Suppressor macrophage treated with lipopolysaccharide for 1 hour (primary cell): ENCODE measurements around the gene RFT1.

Experiments used
- DNase-seq, 3 donors: peaks; one replicate each; pipeline ENCODE4 v3.0.0-alpha.2; 2020 to 2022

Gene RFT1

DNA sequence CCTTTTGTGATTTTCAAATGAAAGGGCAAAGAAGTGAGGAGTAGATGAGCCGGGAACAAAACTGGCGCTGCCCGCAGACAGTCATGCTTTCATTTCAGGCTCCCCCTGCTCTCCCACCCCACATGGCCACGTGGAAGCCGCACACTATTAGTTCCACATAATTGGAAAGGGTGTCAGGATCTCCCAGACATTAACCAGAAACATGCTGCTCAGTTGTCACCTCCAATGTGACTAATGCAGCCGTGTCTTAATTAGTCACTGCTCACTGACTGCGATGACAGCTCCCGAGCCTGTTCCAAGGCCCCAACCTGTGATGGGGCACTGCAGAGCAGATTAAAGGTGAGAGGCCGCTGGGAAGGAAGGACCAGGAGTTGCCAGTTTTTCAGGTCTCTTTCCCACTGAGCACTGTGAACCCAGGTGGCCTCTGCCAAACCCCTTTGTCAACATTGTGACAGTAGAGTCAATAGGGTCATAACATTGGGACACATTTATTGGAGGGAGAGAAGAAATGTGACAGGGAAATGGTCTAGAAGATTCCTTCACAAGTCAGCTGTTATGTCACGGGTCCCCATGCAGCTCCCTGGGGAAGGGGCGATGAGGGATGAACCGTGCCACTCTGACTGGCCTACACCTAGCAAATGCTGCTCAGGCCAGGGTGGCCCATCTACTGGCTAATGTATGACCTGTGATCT, 45.8 kb downstream of the RFT1 start:
- no peak for DNase-seq

DNA sequence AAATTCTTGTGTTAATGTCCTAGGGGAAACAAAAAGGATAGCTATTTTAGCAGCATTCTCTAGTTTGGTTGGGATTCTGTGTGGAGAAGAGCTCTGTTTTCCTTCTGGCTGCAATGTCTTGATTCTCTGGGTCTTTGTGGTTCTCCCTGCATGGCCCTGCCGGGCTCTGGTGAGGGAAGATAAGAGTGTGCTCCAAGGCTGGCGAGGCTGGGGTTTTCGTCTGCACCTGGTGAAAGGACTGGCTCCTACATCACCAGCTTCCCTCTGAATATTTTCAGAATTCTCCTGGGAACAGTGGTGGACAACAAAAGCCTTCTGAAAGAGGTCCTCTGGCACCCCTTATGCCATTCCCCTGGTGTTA, 46.3 kb downstream of the RFT1 start:
- no peak for DNase-seq

DNA sequence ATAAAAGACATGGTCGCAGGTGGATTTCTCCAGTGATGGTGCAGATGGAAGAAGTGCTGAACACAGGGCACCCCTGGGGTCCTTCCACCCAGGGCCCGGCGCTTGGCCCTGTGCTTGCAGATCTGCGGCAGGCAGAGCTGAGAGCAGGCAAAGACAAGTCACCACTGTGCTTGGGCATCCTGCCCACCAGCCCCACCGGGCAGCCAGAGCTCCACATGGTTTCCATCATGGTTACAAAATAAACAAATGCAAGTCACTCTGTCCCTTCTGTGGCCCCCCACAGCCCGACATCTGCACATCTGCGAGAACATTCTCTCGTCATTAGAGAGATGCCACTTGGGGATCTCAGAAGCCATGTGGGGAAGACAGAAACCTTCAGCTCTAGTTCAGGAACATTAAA, 46.7 kb downstream of the RFT1 start:
- DNase-seq = no peak

DNA sequence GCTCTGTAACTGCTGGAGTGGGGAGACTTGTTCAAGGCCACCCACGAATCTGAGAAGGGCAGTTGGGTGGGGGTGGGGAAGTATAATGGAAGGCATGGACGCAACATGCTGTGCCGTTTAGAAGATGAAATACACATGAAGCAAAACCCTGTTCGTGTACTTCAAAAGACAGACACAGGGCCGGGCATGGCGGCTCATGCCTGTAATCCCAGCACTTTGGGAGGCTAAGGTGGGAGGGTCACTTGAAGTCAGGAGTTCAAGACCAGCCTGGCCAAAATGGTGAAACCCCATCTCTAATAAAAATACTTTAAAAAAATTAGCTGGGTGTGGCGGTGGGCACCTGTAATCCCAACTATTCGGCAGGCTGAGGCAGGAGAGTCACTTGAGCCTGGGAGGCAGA, 47.5 kb downstream of the RFT1 start:
- no peak for DNase-seq

DNA sequence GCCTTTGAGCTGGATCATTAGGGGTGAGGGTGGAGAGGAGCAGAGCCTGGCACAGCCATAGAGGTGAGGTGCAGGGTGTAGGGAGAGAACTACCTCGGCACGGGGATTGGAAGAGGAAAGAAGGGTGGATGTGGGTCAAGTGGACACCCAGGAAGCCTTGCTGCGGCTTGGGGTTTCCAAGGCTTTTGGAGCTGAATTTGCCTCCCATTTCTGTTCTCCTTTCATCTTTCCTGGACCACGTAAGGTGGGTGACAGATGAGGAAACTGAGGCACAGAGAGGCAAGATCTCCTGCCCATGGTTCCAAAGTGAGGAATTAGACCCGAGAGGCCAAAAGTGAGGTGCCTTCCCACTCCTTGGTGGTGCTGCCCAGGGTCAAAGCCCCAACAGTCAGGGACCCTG, 48.9 kb downstream of the RFT1 start:
- DNase-seq = no peak

DNA sequence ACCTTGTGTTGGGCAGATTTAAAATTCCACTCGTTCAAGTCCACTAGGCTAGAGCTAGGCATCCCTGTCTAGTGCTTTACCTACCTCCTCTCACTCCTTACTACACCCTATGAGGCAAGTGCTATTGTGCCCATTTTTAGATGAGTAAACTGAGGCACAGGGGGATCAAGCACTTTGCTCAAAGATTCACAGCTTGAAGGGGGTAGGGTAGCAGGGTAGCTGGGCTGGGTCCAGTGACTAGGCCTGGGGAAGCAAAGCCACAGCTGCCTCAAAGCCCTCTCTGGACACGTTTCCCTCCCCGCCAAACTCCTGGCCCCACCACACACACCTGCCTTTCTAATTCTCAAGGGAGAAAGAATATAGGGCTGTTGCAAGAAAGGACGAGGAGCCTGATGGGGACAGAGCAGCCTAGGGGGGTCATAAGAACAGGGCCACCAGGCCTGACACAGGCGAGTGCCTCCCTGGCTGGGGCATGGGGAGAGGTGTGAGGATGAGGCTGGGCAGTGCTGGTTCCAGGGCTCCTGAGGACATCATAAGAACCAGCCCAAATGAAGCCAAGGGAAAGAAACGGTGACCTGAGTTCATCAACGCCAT, 49.5 kb downstream of the RFT1 start:
- no peak for DNase-seq

DNA sequence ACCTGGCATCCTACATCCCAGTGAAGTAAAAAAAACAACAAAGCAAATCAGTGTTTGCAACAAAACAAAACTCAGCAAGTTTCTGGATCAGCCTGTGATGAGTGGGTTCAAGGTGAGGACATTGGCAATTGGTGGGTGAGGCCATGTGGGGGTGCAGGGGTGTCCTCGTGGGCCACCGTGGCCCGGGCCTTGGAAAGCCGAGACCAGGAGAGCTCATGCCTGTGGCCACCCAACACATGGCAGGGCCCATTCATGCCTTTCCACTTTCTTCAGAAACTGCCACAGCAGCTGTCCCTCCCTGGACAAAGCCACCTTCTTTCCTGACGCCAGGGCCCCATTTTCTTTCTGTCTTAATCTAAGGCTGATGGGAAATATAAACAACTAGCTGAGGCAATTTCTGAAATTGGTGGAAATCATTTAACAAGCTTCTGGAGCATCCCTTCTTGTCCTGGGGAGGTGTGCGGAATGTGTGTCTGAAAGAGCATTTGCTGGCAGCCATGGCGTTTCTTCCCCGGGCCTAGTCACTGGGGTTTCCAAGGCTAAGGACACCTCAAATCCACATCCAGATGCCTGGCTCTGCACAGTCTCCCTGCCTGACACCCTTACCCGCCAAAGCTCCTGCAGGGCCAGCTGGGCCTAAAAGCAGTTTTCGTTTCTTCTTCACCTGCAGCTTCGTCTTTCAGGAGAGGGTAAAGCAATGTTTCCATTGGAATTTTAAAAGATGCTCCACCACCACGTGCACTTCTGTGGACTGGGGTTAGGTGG, 50.3 kb downstream of the RFT1 start:
- no peak for DNase-seq

DNA sequence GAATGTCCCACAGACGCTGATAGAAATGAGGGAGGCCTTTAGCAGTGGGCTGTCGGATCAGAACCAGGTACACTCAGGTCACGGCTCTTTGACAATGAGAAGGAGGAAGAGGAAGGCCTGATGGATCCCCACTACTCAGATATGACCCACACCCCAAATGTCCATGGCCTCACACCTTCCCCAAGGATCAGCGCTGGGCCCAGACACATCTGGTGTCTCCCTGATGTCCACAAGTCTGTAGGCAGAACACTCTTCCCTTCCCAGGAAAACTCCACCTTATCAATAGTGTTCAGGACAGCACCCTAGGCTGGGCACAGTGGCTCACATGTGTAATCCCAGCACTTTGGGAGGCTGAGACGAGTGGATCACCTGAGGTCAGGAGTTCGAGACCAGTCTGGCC, 51.1 kb downstream of the RFT1 start:
- DNase-seq = no peak

DNA sequence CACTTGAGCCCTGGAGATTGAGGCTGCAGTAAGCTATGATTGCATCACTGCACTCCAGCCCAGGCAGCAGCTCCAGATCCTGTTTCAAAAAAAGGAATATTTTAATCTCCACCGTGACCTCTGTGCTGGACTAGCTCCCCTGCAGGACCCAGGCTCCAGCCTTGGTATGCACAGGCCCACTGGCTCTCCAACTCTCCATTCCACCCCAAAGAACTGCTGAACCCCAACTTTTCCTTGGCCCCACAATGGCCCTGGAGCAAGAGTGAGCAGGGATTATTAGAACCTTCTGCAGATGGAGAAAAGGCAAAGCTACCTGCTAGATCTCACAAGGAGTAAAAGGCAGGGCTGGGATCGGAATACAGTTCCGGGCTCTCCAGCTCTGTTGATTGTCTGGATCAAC, 51.6 kb downstream of the RFT1 start:
- no peak for DNase-seq

DNA sequence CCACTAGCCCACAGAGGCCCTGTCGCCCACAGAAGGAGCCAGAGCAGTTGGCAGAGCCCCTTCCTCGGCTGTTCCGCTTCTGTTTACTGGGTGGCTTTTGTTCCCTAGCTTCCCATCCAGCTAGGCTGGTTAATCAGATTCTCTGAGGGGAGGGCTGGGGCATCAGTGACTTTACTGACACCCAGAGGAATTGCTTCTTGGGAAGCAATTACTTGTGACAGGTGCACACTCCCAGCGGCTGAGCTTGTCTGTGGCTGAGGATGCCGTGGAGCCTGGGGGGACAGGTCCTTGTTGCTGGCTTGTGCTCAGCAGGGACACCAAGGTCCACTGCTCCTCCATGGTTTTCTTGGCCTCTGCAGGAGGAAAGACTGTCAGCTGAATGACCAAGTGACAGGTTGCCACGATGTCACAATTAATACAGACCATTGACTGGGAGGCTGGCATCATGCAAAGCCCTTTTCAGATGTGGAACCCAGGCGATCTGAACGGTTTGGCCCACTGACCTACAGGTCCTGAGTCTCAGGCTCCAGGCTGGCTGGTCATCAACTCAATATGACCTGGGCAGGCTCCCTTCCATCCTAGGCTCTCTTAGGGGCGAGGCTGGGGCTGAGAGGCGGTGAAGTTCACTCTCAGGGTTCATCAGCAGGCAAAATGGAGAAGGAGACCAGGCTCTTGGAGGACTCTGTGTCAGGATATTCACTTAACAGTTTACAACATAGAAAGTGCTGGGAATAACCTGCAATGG, 52.6 kb downstream of the RFT1 start:
- no peak for DNase-seq

DNA sequence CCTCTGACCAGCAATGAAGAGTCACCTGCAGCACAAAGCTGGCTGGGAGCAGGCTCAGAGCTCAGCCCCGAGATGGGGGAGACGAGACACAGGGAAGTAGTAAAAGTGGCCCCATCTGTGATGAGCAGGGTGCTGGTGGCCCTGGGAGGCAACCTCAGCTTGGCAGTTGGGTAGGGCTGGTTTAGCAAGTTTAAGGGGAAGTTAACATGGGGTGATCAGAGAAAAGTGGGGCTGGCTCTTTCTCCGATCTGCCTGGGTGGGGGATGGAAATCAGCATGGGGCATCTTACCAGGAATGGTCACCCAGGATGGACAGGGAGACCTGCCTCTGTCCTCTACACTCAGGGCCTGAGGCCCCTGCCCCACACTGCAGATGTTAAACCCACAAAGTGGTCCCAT, 54.5 kb downstream of the RFT1 start:
- DNase-seq = no peak

DNA sequence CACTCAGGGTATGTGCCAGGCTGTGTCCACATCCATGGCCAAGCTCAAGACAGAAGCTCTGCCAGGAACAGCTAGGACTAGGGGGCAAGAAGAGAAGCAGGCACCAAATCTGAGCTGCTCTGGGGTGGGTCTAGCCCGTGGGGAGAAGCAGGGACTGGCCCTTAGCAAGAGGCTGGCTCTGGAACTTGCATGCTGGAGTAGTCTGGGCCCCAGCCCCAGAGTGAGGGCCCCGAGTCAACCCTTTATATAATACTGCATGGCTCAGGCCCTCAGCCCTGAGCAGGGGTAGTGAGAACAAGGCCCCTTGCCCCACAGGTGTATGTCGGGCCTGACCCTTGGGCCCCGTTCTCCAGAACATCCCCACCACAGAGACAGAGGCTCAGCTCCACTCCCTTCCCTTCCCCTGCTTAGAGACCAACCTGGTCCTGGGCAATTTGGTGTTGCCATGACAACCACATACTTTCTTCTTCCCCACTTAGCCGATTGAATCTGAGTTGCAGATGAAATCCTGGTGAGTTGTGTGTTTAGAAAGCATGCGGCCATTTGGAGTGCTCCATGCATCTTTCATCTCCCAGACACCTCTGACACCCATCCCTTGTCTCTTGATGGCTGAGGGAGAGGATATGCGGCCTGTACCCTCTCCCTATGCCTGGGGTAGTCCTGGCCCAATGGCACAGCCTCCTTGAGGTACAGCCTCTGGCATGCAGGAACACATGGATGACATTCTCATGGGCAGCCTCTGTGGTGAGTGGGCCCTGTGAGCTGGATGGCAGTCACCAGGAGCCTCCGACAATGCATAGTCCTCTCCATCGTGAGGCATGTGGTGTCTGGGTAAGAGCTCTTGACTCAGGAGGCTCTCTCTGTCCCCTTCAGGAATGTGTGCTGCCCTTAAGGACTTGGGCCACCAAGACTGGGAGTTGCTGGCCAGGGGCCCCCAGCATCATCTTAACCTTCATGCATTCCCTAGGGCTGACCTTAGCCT, 55.2 kb downstream of the RFT1 start:
- no peak for DNase-seq

DNA sequence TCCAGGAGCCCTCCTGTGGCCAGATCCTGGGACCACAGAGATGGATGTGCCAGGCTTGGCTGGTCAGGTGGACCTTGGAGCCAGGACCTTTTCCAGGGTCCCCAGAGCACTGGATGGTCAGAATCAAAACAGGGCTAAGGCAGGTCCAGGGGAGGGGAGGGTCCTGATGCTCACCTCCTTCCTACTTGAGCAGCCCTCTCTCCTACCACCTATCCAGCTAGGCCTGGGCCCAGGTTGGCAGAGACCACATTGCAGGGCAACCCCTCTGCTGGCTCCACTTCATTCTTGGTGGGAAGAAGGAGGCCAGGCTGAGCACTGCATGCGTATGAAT, 55.9 kb downstream of the RFT1 start:
- DNase-seq = no peak

DNA sequence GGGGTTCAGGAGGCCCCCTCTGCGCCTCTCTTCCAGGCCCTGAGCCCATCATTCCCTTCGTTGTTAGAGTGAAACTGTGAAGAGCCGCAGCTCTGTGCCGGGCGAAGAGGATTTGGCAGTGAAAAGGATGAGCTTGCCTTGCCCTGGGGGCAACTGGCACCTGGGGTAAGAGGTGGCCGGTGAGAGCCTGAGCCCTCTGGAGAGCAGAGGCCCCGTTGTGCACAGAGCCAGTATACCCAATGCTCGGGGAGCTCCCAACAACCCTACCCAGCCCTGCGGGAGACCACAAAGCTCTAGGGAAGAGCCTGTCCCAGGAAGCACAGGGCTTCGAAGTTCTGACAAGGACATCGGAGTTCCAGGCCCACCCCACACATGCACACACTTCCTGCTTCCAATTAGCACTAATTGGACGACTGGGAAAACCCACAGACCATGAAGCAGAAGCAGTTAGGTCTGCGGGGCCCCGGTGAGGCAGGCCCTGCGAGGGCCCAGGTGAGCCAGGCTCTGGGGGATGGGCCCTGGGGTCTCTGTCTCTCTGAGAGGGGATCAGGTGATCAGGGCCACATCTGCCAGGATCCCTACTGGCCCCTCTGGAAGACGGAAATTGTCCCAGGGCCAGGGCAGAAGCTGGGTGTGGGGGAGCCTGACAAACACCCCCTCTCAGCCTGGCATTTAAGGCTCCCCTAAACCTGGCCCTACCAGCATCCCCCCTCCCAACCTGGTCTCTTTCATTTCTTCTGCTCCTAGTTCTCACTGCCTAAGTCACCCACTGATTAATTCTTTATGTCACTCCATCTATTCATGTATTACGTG, 56.5 kb downstream of the RFT1 start:
- DNase-seq = no peak

DNA sequence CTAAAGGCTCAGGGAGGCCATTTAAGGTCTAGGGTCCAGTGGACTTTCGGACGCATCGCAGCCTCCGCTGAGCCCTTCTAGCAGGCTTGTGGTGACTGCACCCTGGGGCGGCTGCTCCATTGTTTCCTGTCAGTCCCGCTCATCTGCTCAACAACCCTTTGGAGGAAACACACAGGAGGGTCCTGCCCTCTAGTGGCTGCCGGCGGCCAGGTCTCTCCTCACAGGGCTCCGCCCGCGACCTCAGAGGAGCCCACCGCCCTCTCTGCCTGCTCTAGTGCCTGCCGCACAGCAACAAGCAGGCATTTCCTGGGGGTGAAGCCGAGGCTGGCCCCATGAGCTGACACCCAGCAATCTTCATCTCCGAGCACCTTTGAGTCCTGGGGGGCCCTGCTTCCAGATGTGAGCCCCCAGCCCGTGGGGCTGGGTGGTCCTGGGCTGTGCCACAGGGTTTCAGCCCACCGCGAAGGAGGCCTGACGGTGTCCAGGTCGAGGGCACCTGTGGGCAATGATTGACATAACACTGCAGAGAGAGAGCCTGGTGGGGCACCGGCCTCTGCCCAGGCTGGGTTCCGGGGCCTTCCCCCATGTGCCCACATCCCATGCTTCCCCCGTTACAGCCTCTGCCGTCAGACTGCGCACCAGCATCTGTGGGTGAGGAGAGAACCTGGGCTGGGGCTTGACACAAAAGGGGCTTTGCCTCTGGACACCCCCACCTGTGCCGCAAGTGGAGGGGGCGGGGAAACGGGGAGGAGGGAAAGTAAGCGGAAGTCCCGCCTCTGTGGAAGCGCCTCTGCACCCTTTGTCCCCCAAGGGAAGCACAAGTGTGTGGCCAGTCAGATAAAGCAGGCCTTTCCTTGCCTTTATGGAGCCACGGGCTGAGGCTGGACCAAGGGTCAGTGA, 57.3 kb downstream of the RFT1 start:
- DNase-seq = peak; percentile 80 to 90 (median 85)

DNA sequence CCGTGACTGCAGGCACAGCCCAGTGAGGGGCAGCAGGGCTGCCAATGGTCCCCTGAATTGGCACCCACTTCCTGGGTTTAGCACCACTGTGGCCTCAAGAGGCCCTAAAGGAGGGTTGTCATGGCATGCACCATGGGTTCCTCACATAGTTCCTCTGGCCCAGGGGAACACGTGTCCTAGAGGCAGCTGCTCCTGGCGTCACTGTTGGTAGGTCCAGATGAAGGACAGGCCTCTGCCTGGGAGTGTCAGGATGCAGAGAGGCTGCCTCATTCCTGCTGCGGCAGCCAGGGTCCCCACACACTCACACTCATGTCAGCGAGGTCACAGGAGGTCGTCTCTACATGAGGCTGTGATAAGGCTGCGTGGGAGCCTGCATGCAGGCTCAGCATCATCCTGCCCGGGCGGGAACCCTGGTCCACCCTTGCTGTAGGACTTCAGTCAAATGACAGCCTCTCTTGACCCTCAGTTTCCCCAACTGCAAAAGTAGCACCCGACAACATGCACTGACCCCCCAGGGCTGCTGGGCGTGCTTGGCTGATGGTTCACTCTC, 58.3 kb downstream of the RFT1 start:
- DNase-seq = no peak

DNA sequence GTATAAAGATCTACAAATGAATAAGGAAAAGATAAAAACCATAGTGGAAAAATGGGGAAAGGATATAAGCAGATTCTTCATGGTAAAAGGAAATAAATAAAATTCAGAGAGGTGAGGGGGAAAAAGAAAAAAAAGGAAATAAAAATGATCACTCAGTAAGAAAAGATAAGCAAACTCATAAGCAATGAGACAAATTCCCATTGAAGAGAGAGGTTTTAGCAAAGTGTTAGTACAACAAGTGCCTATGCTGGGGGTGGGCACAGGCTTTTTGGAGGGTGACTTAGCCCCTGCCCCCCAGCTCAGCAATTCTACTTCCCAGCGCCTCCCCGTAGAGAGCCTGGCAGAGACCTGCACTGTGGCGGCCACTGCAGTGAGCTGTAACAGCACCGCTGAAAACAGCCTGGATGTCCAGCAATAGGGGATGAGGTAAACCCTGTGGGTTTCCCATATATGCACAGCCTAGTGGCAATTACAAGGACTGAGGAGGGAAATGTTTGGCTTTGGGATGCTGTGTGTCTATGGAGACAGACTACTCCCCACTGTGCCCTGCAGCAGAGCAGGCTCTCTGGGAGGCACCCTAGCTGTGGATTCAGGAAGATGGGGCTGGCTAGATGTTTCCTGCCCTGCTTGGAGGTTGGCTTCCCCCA, 60.7 kb downstream of the RFT1 start:
- no peak for DNase-seq

DNA sequence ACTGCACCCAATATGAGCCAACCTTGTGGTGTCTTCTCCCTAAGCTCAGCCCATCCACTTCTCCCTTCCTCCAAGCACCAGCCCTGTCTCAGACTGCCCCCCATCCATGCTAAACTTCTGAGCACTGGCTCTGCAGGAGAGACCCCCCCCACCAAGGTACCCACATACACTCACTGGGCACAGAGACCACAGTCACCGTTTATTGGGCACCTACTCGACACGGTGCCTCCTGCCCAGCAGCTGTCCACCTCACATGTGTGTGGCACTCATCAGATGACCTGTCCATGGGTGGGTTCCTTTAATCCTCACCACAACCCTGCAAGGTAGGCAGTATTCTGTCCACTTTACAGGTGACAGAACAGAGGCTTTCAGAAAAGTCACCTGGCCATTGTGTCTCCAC, 62.1 kb downstream of the RFT1 start:
- no peak for DNase-seq

DNA sequence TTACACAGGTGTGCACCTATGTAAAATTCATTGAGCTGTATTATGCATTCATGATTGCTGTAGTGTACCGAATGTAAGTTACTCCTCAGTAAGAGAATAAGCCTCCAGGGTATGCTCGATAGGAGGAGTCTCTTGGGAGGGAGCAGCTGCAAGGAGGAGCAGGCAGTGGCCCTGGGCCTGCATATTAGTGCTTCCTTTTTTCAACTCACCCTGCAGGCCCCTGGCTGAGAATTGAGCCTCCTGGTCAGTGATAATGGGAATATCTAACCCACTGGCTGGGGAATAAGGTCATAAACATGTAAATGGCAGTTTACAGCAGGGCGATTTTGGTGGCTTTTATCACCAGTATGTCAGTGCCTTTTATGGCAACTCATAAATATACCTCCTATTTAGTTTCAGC, 62.7 kb downstream of the RFT1 start:
- DNase-seq = no peak
